ENCODE data around the gene TIMM17A.
A peak's percentile ranks its signal among the peaks of the same experiment; 100 is the strongest.
"Not testable (repeated sequence)": the region's sequence is repeated elsewhere in the genome, so short reads cannot be mapped to it uniquely, and the experiment has no call there.

Gene TIMM17A

DNA sequence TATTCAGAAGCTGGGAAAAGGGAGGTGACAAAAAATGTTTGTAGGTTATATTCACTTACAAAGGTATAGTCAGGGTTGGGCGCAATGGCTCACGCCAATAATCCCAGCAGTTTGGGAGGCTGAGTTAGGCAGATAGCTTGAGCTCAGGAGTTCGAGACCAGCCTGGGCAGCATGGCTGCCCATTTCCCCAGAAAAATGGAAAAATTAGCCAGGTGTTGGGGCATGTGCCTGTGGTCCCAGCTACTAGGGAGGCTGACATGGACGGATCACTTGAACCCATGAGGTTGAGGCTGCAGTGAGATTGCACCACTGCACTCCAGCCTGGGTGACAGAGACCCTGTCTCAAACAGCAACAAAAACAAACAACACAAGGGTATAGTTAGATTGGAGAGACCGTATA lies 3.0 kb downstream of the TIMM17A start:
- Histone ChIP-seq H2AFZ (ENCODE audit: insufficient read depth, low read length, poor library complexity) (no peak overlapping the region), H3K27me3 (ENCODE audit: insufficient read depth, low read length) (no peaks in the 10 kb centered on the region), H2BK120ac (ENCODE audit: insufficient read depth, low read length, poor library complexity) (no peak overlapping the region), H3K23ac (ENCODE audit: low read length) (no peak overlapping the region), H3K36me3 (ENCODE audit: control insufficient read depth in 1 of 2, insufficient read depth in 2 of 2, low read length in 2 of 2) (peaks cover 33 to 38% of the 10 kb centered on the region in 2 experiments), H3K4me2 (ENCODE audit: low read length) (no peak overlapping the region), H4K91ac (ENCODE audit: low read depth, low read length) (no peak overlapping the region), H3K18ac (ENCODE audit: low read length) (no peak overlapping the region), H3K9ac (ENCODE audit: low read length) (no peak overlapping the region), H3K4me1 (ENCODE audit: control insufficient read depth in 1 of 2, insufficient read depth in 2 of 2, low read length in 2 of 2) (peaks cover 0 to 2% of the 10 kb centered on the region in 2 experiments), H3K9me3 (ENCODE audit: insufficient read depth, low read depth, low read length) (no peaks in the 10 kb centered on the region), H3K79me2 (ENCODE audit: control insufficient read depth, insufficient read depth, low read length, poor library complexity) (peaks cover 7% of the 10 kb centered on the region), H3K14ac (ENCODE audit: low read length) (no peak overlapping the region), H4K8ac (ENCODE audit: low read depth, low read length) (no peak overlapping the region), H2AK5ac (ENCODE audit: low read length) (no peak overlapping the region), H2BK5ac (ENCODE audit: low read depth, low read length, poor library complexity) (no peak overlapping the region), H3K27ac (ENCODE audit: low read depth, low read length) (no peak overlapping the region), H2BK12ac (ENCODE audit: low read length) (no peak overlapping the region), H3K79me1 (ENCODE audit: low read length) (peaks cover 4% of the 10 kb centered on the region), H3K4me3 (ENCODE audit: low read depth, low read length) (no peak overlapping the region), H4K12ac (ENCODE audit: low read depth, low read length) (no peak overlapping the region), H3K4ac (ENCODE audit: low read depth, low read length) (no peak overlapping the region)
- DNase-seq, result no peak
- no CpG with 5 or more reads among the region's 5 CpGs for WGBS (ENCODE audit: extremely low coverage, insufficient coverage, insufficient read length)

DNA sequence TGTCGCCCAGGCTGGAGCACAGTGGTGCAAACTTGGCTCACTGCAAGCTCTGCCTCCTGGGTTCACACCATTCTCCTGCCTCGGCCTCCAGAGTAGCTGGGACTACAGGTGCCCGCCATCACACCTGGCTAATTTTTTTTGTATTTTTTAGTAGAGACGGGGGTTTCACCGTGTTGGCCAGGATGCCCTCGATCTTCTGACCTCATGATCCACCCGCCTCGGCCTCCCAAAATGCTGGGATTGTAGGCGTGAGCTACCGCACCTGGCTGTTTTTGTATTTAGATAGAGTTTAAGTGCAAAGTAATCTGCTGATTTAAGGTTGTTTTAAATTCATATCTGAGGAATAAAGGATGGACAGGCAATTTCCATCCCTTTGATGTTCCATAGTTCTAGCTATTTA lies 7.1 kb downstream of the TIMM17A start:
- H2BK12ac ChIP-seq (ENCODE audit: low read length); H3K23ac ChIP-seq (ENCODE audit: low read length); H3K14ac ChIP-seq (ENCODE audit: low read length); H3K27ac ChIP-seq (ENCODE audit: low read depth, low read length); H3K4me1 ChIP-seq (ENCODE audit: control insufficient read depth in 1 of 2, insufficient read depth in 2 of 2, low read length in 2 of 2); H4K12ac ChIP-seq (ENCODE audit: low read depth, low read length); H3K4me2 ChIP-seq (ENCODE audit: low read length); H3K9me3 ChIP-seq (ENCODE audit: insufficient read depth, low read depth, low read length); H4K8ac ChIP-seq (ENCODE audit: low read depth, low read length); H3K9ac ChIP-seq (ENCODE audit: low read length); H3K79me1 ChIP-seq (ENCODE audit: low read length); H3K27me3 ChIP-seq (ENCODE audit: insufficient read depth, low read length); H2BK5ac ChIP-seq (ENCODE audit: low read depth, low read length, poor library complexity); H3K79me2 ChIP-seq (ENCODE audit: control insufficient read depth, insufficient read depth, low read length, poor library complexity); H2AK5ac ChIP-seq (ENCODE audit: low read length); H2BK120ac ChIP-seq (ENCODE audit: insufficient read depth, low read length, poor library complexity); H2AFZ ChIP-seq (ENCODE audit: insufficient read depth, low read length, poor library complexity); H4K91ac ChIP-seq (ENCODE audit: low read depth, low read length); DNase-seq; H3K4me3 ChIP-seq (ENCODE audit: low read depth, low read length); H3K18ac ChIP-seq (ENCODE audit: low read length); H3K4ac ChIP-seq (ENCODE audit: low read depth, low read length): not testable (repeated sequence)
- H3K36me3 ChIP-seq (ENCODE audit: control insufficient read depth in 1 of 2, insufficient read depth in 2 of 2, low read length in 2 of 2), result peaks cover 40 to 56% of the 10 kb centered on the region in 2 experiments
- WGBS (ENCODE audit: extremely low coverage, insufficient coverage, insufficient read length), result no CpG with 5 or more reads among the region's 10 CpGs

DNA sequence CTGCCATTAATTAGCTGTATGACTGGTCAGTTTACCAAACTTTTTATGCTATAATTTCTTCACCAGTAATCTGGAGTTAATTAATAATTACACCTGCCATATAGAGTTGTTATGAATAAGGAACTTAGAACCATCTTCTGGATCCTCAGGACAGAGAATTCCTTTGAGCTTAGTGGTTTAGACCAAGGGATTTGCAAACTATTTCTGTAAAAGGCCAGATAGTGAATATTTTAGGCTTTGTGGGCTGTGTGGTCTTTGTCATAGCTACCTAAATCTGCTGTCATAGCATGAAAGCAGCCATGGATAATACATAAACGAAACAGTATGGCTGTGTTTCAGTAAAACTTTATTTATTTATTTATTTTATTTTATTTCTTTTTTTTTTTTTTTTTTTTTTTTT lies 9.0 kb downstream of the TIMM17A start:
- Histone ChIP-seq H3K4ac (ENCODE audit: low read depth, low read length) (no peak overlapping the region), H4K8ac (ENCODE audit: low read depth, low read length) (no peak overlapping the region), H3K18ac (ENCODE audit: low read length) (no peak overlapping the region), H3K27me3 (ENCODE audit: insufficient read depth, low read length) (no peaks in the 10 kb centered on the region), H4K12ac (ENCODE audit: low read depth, low read length) (no peak overlapping the region), H3K27ac (ENCODE audit: low read depth, low read length) (no peak overlapping the region), H2AFZ (ENCODE audit: insufficient read depth, low read length, poor library complexity) (no peak overlapping the region), H3K4me3 (ENCODE audit: low read depth, low read length) (no peak overlapping the region), H3K4me2 (ENCODE audit: low read length) (no peak overlapping the region), H3K23ac (ENCODE audit: low read length) (no peak overlapping the region), H2AK5ac (ENCODE audit: low read length) (no peak overlapping the region), H4K91ac (ENCODE audit: low read depth, low read length) (no peak overlapping the region), H3K9me3 (ENCODE audit: insufficient read depth, low read depth, low read length) (no peaks in the 10 kb centered on the region), H3K79me2 (ENCODE audit: control insufficient read depth, insufficient read depth, low read length, poor library complexity) (peaks cover 2% of the 10 kb centered on the region), H2BK120ac (ENCODE audit: insufficient read depth, low read length, poor library complexity) (no peak overlapping the region), H3K9ac (ENCODE audit: low read length) (no peak overlapping the region), H2BK5ac (ENCODE audit: low read depth, low read length, poor library complexity) (no peak overlapping the region), H3K79me1 (ENCODE audit: low read length) (no peaks in the 10 kb centered on the region), H3K14ac (ENCODE audit: low read length) (no peak overlapping the region), H3K4me1 (ENCODE audit: control insufficient read depth in 1 of 2, insufficient read depth in 2 of 2, low read length in 2 of 2) (no peaks in the 10 kb centered on the region), H2BK12ac (ENCODE audit: low read length) (no peak overlapping the region), H3K36me3 (ENCODE audit: control insufficient read depth in 1 of 2, insufficient read depth in 2 of 2, low read length in 2 of 2) (peaks cover 41 to 54% of the 10 kb centered on the region in 2 experiments)
- DNase-seq, result peak in 1 of 2 donors; percentile 37
- WGBS (ENCODE audit: extremely low coverage, insufficient coverage, insufficient read length), result no CpG with 5 or more reads among the region's 1 CpG

DNA sequence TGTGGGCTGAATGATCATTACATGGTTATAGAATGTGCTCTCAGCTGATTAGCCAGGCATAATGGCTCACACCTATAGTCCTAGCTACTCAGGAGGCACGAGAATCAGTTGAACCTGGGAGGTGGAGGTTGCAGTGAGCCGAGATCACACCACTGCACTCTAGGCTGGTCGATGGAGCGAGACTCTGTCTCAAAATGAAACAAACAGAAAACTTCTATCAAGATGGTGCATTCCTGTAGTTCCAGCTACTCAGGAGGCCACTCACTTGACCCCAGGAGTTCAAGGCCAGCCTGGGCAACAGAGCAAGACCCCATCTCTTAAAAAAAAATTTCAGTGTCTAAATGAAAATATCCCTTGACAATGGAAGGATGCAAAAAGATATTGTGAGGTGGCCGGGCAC lies 10.9 kb downstream of the TIMM17A start:
- Histone ChIP-seq H2BK12ac (ENCODE audit: low read length) (no peak overlapping the region), H2BK120ac (ENCODE audit: insufficient read depth, low read length, poor library complexity) (no peak overlapping the region), H3K23ac (ENCODE audit: low read length) (no peak overlapping the region), H3K27me3 (ENCODE audit: insufficient read depth, low read length) (no peaks in the 10 kb centered on the region), H3K27ac (ENCODE audit: low read depth, low read length) (no peak overlapping the region), H3K4me1 (ENCODE audit: control insufficient read depth in 1 of 2, insufficient read depth in 2 of 2, low read length in 2 of 2) (no peaks in the 10 kb centered on the region), H2AK5ac (ENCODE audit: low read length) (no peak overlapping the region), H3K4ac (ENCODE audit: low read depth, low read length) (no peak overlapping the region), H3K9ac (ENCODE audit: low read length) (no peak overlapping the region), H3K14ac (ENCODE audit: low read length) (no peak overlapping the region), H3K18ac (ENCODE audit: low read length) (no peak overlapping the region), H3K79me1 (ENCODE audit: low read length) (no peaks in the 10 kb centered on the region), H3K4me3 (ENCODE audit: low read depth, low read length) (no peak overlapping the region), H3K4me2 (ENCODE audit: low read length) (no peak overlapping the region), H2AFZ (ENCODE audit: insufficient read depth, low read length, poor library complexity) (no peak overlapping the region), H3K79me2 (ENCODE audit: control insufficient read depth, insufficient read depth, low read length, poor library complexity) (peaks cover 2% of the 10 kb centered on the region), H4K8ac (ENCODE audit: low read depth, low read length) (no peak overlapping the region), H4K91ac (ENCODE audit: low read depth, low read length) (no peak overlapping the region), H2BK5ac (ENCODE audit: low read depth, low read length, poor library complexity) (no peak overlapping the region), H3K36me3 (ENCODE audit: control insufficient read depth in 1 of 2, insufficient read depth in 2 of 2, low read length in 2 of 2) (peaks cover 31 to 51% of the 10 kb centered on the region in 2 experiments), H3K9me3 (ENCODE audit: insufficient read depth, low read depth, low read length) (no peaks in the 10 kb centered on the region), H4K12ac (ENCODE audit: low read depth, low read length) (no peak overlapping the region)
- no CpG with 5 or more reads among the region's 5 CpGs for WGBS (ENCODE audit: extremely low coverage, insufficient coverage, insufficient read length)
- DNase-seq, result no peak
